Left ventricle myocardium superior (tissue), 1 donor: Measurements from ENCODE around the gene JAKMIP2. TPM values are rescaled to one million over a fixed set of nuclear protein-coding genes. Genes with fewer than 3 reads are reported as not detected.
"Not testable (repeated sequence)": the region's sequence is repeated elsewhere in the genome, so short reads cannot be mapped to it uniquely, and the experiment has no call there.

Experiments used
- ATAC-seq: fragments of 200-7000 bp; cut with Tn5 transposase; one replicate; pipeline ENCODE4 v1.9.1; 2020; ENCODE audit warnings: mild to moderate bottlenecking, moderate library complexity
- DNase-seq: peaks from one replicate; pipeline ENCODE4 v3.0.0-alpha.2; 2020
- intact Hi-C: fragments of 100-400 bp; cut with micrococcal nuclease; formaldehyde crosslinking; loops from one replicate; pipeline ENCODE4 v1.11.0; 2022
- total RNA-seq: library from RNA; stranded (reverse); fragmentation: NEBNext Ultra II Directional; extraction: Animal tissue kit (Norgen Biotek cat#: 25700); gene quantifications from one replicate; pipeline ENCODE4 v1.2.1, GENCODE V29; 2021
- donor health status: DM: no; HTN: yes; CAD: no; lungs with severe emphysema.

JAKMIP2 gene
- total RNA-seq, 1 donor from 2014 or later: 0.50 TPM

DNA sequence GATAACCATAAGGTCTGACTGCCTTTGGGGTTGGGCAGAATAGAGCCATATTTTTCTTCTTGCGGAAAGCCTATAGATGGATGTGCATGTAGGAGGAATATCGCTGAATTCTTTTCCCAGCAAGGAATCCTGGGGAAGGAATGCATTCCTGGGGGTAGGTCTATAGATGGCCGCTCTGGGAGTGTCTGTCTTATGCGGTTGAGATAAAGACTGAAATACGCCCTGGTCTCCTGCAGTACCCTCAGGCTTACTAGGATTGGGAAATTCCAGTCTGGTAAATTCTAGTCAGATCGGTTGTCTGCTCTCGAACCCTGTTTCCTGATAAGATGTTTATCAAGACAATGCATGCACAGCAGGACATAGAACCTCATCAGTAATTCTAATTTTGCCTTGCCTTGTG lies 202.1 kb downstream of the JAKMIP2 start:
- ATAC-seq, DNase-seq, intact Hi-C loops: not testable (repeated sequence)

DNA sequence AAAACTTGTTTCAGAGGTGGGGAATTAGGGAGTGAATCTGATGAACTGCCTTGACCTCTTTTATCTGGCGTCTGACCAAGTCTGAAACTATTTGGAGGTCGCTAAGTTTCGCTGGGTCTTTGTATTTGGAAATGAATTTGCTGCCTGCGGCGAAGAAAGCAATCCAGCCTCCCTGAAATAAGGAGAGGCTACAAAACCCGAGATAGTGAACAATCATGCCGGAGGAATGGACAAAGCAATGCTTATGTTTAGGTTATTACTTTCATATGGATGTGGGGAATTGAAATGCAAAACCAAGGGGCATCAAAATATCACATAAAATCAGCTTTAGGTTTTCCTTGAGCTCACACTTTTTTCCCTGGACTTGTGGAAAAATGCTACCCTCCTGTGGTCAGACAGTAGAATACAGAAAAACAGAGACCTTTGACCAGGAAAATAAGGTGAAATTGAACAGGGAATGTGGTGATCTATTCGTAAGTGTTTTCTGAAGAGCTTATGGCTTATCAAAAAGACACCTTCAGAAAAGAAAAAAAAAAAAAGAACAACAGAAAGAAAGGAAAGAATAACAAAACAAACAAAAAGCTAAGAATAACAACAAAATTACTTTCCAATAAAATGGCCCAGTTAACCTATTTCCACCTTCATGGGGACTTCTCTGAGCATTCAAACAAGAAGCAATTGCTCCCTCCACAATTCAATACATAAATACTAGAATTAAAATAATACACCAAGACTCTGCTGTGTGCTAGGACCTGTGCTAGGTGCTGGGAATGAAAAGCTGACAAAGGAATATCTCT lies 204.1 kb downstream of the JAKMIP2 start:
- DNase-seq: no peak
- no peak for ATAC-seq
- intact Hi-C loops: loop anchor here (5.0 to 10.0 kb wide), 2 partner anchors 126 to 354 kb away; no protein-coding TSS in a partner anchor

DNA sequence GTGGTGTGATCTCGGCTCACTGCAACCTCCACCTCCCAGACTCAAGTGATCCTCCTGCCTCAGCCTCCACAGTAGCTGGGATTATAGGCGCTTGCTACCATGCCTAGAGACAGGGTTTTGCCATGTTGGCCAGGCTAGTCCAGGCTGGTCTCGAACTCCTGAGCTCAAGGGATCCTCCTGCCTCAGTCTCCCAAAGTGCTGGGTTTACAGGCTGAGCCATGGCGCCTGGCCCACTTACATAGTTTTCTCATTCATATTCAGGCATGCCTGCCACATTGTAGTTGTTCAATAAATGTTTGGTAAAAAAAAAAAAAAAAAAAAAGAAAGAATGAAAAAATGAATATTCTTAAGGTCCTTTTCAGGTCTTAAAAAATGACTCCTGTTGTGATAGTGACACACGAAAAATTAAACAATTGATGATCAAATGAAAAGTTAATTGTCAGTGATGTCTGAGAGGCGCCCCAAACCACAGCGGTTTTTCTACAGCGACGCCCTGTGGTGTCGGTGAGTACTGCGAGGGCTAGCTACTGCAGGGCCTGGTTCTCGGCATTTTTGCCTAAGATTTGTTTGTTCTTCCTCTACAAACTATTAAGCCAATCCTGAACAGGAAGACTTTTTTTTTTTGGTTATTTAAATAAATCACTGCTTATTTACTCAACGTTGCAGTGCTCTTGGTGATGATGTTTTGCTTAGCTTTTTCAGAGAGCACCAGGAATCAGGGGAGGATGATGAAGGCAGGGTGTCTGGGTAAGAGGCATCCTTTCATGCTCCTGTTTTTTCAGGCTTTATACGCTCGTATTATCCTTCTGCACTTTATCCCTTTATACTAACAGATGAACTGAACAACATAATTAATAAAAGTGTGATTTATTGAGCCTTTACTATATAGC lies 205.6 kb downstream of the JAKMIP2 start:
- intact Hi-C loops: loop anchor here (5.0 to 10.0 kb wide), 2 partner anchors 125 to 352 kb away; no protein-coding TSS in a partner anchor
- ATAC-seq (peak; percentile 70), DNase-seq (peak; percentile 76)

DNA sequence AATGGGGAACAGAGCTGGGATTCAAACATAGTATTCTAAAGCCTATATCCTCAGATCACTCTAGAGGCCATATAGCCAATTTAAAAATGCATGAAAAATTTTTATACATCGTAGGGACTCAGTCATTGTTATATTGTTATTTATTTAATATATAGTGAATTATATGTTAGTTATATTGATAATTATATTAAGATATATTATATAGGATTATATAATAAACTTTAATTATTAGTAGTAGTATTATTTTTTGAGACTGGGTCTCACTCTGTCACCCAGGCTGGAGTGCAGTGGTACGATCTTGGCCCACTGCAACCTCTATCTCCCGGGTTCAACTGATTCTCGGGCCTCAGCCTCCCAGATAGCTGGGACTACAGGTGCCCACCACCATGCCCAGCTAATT lies 206.9 kb downstream of the JAKMIP2 start:
- intact Hi-C loops: loop anchor here (5.0 to 10.0 kb wide), 2 partner anchors 123 to 351 kb away; no protein-coding TSS in a partner anchor
- ATAC-seq: no peak
- no peak for DNase-seq

DNA sequence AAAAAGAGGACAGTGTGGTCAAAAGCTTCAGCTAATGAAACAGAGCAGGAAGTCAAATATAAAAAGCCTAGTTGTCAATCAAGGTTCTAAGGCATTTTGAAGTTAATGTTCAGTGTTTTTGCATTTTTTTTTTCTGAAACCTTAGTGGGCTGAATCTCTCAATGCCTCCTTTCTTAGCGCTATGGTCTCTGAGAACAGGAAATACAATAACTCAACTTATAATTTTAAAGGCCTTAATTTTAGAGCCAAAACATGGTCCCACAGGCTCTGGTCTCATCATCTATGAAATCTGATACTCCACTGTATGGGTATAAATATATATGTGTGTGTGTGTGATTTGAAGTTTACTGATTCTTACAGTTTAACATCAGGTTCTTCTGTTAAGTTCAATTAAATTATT lies 209.3 kb downstream of the JAKMIP2 start:
- DNase-seq (no peak), ATAC-seq (no peak)
- intact Hi-C loops: loop anchor here (10.0 kb wide), 1 partner anchor 348 kb away; no protein-coding TSS in a partner anchor

DNA sequence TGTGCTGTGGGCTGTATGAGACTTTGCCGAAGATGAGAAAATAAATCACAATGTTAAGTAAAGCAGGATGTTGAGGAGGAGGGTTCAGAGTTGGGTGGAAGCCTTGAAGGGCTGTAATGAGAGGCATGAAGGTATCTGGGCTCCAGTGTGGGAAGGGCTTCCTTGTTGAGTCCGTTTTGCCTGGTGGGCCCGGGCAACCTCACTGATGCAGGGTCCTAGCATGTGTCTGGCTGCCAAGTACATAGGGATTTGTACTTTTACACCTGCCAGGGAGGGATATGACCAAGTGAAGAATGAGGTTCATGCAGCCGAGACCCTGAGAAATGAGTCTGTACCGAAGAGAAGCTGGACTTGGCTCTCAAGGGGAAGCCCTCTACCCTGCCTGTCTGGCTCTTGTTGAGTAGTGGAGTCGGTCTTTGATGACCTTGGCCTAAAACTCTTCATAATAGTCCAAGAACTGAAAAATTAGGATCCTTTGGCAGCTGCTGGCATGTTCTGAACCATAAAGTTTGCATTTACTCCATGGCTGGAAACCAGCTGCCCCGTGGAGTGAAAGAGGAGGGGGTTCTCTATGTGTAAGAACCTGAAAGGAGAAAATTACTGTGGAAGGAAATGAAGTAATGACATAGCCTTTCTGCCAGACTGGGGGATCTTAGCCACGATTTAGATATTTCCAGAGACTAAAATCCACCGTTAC lies 213.7 kb downstream of the JAKMIP2 start:
- DNase-seq (no peak), ATAC-seq (no peak)
- intact Hi-C loops: no loop called here

DNA sequence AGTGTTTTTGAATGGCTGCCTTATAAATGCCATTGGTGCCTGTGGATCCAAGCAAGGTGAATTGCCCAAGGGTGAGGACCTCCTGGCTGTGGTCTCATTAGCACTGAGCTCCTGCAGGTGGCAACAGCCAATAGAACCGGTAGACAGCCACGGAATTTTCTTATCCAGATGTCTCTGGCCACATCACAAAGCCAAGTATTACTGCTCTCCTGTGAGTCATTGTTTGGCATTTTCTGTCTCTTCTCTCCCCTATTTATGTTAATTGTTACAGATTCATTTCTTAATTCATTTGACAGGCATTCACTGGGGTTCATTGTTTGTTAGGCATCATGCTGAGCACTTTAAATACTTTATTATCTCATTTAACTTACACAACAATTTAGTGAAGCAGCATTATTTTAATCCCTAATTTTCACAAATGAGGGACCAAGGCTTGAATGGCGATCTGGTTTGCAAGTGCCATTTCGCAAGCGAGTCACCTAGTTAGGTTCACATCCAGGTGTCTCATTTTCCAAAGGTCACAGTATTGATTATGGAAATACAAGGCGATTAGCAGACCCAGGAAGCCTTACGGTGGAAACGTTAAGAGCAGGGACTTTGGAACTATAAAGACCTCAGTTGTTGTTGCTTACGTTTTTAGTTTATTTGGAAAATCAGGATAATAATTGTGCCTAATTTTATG lies 214.5 kb downstream of the JAKMIP2 start:
- ATAC-seq (no peak), DNase-seq (no peak)
- intact Hi-C loops: no loop called here

DNA sequence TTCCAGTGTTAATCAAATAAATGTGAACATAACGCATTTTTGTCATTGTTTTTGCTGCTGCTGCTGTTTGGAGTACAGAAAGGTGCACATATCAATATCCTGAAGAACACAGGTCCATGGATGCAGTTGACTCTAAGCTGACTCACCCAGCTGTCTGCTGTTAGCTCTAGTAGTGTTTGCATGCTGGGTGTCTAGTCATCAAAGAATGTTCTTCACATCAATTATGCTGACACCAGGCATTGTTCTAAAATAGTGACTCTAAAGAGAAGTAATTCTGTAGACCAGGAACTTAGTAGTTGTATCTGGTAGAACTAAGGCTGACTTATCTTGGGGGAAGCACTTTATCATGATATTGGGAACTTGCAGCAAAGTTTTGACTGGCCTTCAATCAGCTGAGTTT lies 217.0 kb downstream of the JAKMIP2 start:
- ATAC-seq (no peak), DNase-seq (no peak)
- intact Hi-C loops: no loop called here

DNA sequence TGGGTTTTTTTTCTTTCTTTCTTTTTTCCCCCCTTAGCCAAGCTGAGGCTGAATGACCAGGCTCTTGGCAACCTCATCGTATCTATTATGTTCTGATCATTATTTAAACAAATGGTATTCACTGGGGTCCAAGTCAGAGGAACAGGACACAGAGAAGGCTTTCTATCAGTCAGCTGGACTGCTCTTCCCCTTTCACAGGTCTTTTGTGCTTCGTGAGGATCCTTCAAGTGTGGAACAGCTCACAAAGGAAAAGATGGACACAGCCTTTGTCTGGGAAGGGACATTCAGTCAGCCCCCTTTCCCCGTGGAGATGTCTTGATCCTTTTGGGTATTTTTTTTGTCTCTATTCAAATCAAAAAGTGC lies 218.4 kb downstream of the JAKMIP2 start:
- no peak for ATAC-seq
- intact Hi-C loops: no loop called here
- DNase-seq: no peak

DNA sequence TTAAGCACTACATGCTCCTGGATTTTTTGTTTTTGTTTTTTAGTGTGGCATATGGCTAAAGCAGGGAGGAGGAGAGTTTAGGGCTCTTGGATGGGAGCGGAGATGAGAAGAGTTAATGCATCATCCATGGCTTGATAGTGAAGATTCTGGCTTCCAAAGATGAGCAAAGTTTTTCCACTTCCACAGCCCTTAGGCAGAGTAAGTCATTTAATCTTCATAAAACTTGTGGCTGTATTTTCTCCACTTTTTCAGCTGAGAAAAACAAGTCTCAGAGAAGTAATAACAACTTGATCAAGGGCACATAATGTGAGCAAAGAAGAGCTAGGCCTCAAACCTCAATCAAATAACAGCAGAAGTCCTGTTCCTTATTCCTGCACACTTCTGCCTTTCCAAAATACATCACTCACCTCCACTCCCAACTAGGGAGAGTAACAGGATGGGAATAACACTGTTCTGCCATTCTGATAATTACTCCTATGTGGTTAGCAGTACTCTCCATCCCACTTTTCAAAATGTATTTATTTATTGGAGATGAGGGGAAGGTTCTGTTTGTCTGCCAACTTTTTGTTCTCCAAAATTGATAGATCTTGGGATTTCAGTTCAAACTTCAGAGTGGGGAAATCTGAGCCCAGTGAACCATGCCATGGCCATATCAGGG lies 218.9 kb downstream of the JAKMIP2 start:
- ATAC-seq (no peak), DNase-seq (no peak)
- intact Hi-C loops: no loop called here

DNA sequence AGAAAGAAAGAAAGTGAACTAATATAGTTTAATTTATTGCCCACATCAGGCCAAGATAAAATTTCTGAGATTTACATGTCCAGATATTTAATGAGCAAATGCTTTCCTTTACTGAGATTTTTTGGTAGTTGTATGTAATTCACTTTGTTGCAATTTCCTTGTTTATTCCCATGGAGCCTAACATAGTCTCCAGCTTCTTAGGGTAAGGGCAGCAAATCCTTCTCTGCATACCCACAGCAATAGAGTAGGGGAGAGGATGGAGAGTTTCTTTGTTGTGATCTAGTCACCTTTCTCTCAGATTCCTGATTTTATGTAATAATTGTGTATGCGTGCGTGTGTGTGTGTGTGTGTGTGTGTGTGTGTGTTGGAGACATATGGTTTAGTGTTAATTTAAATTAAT lies 221.1 kb downstream of the JAKMIP2 start:
- ATAC-seq (no peak), DNase-seq (no peak)
- intact Hi-C loops: no loop called here

DNA sequence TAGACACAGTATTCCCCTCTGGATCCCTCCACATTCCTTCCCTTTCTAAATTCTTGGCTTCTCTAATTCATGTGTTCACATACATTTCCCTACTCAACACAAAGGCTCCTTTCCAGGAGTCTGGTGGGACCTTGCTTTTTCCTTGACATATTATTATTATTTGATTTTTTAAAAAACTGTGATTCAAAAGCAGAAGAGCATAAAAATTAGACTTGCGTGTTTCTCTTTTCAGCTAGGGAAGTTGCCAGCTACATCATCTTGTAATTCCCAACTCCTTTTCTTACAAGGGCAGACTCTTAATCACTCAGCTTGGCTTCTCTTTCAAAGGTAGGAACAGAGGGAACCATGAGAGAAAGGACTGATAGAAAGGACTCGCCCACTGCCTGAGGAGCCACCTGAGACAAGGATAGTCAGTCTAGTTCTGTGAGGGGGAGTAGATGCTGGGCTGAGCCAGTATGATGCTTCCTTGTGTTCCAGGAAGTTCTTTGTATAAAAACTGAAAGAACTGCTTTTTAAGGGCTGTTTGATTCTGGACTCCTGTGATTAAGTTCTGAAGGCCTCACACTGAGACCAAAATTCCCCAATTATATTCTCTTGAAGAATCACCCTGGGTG lies 221.7 kb downstream of the JAKMIP2 start:
- no peak for ATAC-seq
- no peak for DNase-seq
- intact Hi-C loops: no loop called here

DNA sequence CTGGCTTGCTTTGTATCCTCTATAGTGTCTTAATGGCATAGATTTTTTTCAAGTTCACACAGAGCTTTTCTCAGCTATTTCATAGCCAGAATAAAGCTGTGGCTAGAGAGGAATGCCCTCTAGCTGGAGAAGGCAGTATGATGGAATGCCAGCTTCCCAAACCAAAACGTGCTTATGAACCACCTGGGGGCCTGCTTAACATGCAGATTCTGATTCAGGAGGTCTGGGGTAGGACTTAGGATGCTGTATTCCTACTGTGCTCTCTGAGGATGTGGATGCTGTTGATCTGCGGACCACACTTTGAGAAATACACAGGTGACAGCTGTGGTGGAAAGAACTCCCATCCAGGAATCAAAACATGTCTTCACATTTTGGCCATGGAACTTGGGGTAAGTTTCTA lies 222.8 kb downstream of the JAKMIP2 start:
- intact Hi-C loops: loop anchor here (5.0 kb wide), 1 partner anchor 107 kb away; no protein-coding TSS in a partner anchor
- ATAC-seq (no peak), DNase-seq (no peak)

DNA sequence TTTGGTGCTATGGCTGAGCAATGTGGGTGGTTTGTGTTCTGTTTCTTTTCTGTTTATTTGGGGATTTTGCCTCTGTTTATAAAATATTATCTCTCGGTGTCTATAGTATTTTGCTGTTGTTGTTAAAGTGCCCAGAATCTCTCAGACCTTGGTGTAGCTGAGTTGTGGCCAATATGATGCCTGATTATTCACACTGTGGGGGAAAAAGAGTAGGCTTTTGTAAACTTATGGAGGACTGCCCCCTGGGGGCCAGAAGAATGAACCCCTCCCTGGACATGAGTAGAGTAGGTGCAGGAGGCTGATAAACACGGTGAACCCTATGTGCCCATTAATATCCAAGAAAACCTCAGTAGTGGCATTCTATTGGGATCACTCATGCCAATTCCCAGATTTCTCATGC lies 223.7 kb downstream of the JAKMIP2 start:
- intact Hi-C loops: loop anchor here (5.0 kb wide), 1 partner anchor 107 kb away; no protein-coding TSS in a partner anchor
- DNase-seq (peak; percentile 51), ATAC-seq (peak; percentile 77)

DNA sequence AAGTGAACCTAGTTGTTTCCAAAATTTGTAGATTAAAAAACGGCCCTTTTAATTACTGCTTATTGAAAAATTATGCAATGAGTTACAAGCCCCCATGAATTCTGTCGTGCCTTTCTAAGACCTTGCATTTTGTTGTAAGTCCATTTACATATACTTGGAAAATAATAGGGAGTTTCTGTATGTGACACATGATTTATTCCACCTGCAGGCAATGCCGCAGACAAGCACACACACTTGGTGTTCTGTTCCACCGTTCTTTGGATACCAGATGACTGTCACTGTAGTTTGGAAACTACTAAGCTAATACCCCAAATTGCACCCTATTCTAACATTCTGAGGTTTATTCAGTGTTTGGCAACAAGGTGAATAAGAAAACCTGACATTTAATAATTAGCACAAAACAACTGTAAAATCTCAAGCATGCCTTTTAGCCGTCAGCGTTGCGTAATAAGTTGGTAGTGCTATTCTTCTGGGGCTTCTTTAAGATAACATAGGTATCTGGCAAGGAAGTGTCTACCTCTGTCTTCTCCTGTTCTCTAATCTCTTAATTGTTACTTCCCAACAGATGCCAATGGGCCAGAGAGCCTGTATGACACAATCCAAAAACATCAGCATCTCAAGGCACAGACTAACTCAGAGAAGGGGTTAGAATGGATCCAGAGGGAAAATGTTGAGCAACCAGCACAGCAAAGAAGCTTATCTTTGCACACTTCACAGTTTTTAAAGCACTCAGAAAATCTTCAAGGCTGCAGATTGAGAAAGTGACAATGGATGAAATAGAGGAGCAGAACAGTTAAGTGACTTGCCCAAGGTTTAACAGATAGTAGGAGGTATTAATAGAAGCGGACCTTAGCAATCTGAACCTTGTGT lies 224.4 kb downstream of the JAKMIP2 start:
- peak; percentile 76 for ATAC-seq
- intact Hi-C loops: loop anchor here (5.0 kb wide), 1 partner anchor 106 kb away; no protein-coding TSS in a partner anchor

DNA sequence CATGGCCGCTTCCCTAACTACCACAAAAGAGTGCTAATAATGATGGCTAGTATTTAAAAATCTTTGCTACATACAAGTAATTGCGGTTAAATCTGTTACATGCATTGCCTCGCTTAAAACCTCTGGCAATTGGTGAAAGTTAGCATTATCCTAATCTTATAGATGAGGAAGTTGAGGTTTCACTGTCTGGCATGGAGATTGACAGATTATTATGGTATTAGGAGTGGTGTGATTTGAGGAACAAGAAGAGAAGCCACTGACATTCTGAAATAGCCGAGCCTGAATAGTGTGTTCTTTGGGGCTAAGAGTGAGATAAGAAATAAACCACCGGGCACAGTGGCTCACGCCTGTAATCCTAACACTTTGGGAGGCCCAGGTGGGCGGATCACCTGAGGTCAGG lies 227.4 kb downstream of the JAKMIP2 start:
- no peak for DNase-seq
- intact Hi-C loops: loop anchor here (5.0 kb wide), 1 partner anchor 103 kb away; no protein-coding TSS in a partner anchor
- ATAC-seq: no peak

More for the DNA sequence above, 224.4 kb downstream of the JAKMIP2 start:
- DNase-seq: no peak
